IMR-90 (cell line): ENCODE data around the gene EPB41L1. TPM values are rescaled to one million over a fixed set of nuclear protein-coding genes. Genes with fewer than 3 reads are reported as not detected.

ENCODE experiments used
- ATAC-seq: fragments of 200-7000 bp; cut with Tn5 transposase; 2 replicates; pipeline ENCODE4 v1.9.1; 2020; ENCODE audit warnings: low read depth, mild to moderate bottlenecking, moderate library complexity
- BruUV-seq: library from RNA; stranded (reverse); fragments of 400-500 nt; replicated peaks from 2 replicates; lab custom pipeline; 2021; lab: Mats Ljungman, UMichigan
- CTCF ChIA-PET: fragments of 300-600 bp; formaldehyde crosslinking; extraction: SDS; loops from one replicate; lab custom pipeline; 2021; ENCODE audit warnings: antibody characterized with exemption; lab: Yijun Ruan, JAX
- POLR2A ChIA-PET: fragments of 300-600 bp; sonication (Branson Sonifier 250); formaldehyde crosslinking; loops from one replicate; lab custom pipeline; 2022; ENCODE audit warnings: antibody characterized with exemption; ENCODE audit not compliant: unreplicated experiment; lab: Charles Lee
- DNase-seq: peaks from one replicate; pipeline ENCODE4 v3.0.0; 2013
- H2AFZ ChIP-seq: replicated peaks from 2 replicates; pipeline ENCODE3; 2013; ENCODE audit warnings: low read length, mild to moderate bottlenecking; ENCODE audit not compliant: poor library complexity
- H2AK5ac ChIP-seq: 2 replicates; pipeline ENCODE4 v1.6.1; 2013; ENCODE audit warnings: low read depth, low read length, inconsistent platforms
- H2AK9ac ChIP-seq: replicated peaks from 2 replicates; pipeline ENCODE3; 2013; ENCODE audit warnings: mild to moderate bottlenecking, low read depth, low read length, moderate library complexity; ENCODE audit not compliant: poor library complexity
- H2BK120ac ChIP-seq: 2 replicates; pipeline ENCODE4 v1.6.1; 2013; ENCODE audit warnings: low read depth, low read length, inconsistent platforms
- H2BK15ac ChIP-seq: 3 replicates; pipeline ENCODE4 v1.6.1; 2013; ENCODE audit warnings: low read depth, low read length, inconsistent platforms
- H2BK20ac ChIP-seq: 2 replicates; pipeline ENCODE4 v1.6.1; 2013; ENCODE audit warnings: low read depth, mild to moderate bottlenecking, inconsistent platforms, low read length, moderate library complexity
- H2BK5ac ChIP-seq: 2 replicates; pipeline ENCODE4 v1.6.1; 2013; ENCODE audit warnings: mild to moderate bottlenecking, low read depth, low read length, inconsistent platforms; ENCODE audit not compliant: poor library complexity, severe bottlenecking
- H3K14ac ChIP-seq: replicated peaks from 2 replicates; pipeline ENCODE4 v1.6.1; 2013; ENCODE audit warnings: low read depth, low read length, inconsistent platforms
- H3K18ac ChIP-seq: 2 replicates; pipeline ENCODE4 v1.6.1; 2013; ENCODE audit warnings: low read depth, low read length, control low read depth
- H3K23ac ChIP-seq: 2 replicates; pipeline ENCODE4 v1.6.1; 2013; ENCODE audit warnings: low read depth, low read length, inconsistent platforms
- H3K27ac ChIP-seq: 2 replicates; pipeline ENCODE4 v1.5.1; 2013; ENCODE audit warnings: mild to moderate bottlenecking, control low read depth, low read length; ENCODE audit not compliant: insufficient read depth
- H3K27me3 ChIP-seq: 2 replicates; pipeline ENCODE4 v1.6.1; 2013; ENCODE audit warnings: low read length; ENCODE audit not compliant: control insufficient read depth, insufficient read depth
- H3K36me3 ChIP-seq: 2 replicates; pipeline ENCODE4 v1.6.1; 2013; ENCODE audit warnings: low read length, mixed read lengths; ENCODE audit not compliant: control insufficient read depth, insufficient read depth
- H3K4ac ChIP-seq: 2 replicates; pipeline ENCODE4 v1.6.1; 2013; ENCODE audit warnings: low read depth, low read length, inconsistent platforms
- H3K4me1 ChIP-seq: 2 replicates; pipeline ENCODE4 v1.6.1; 2013; ENCODE audit warnings: low read length, mixed read lengths; ENCODE audit not compliant: control insufficient read depth, insufficient read depth
- H3K4me2 ChIP-seq: 2 replicates; pipeline ENCODE4 v1.6.1; 2013; ENCODE audit warnings: low read depth, mild to moderate bottlenecking, control low read depth, low read length, moderate library complexity
- H3K4me3 ChIP-seq: 2 replicates; pipeline ENCODE4 v1.5.1; 2013; ENCODE audit warnings: low read depth, mild to moderate bottlenecking, control low read depth, low read length, moderate library complexity; ENCODE audit not compliant: insufficient read depth
- H3K56ac ChIP-seq: 2 replicates; pipeline ENCODE4 v1.6.1; 2013; ENCODE audit warnings: low read length, inconsistent platforms; ENCODE audit not compliant: insufficient read depth; ENCODE audit errors: extremely low read depth
- H3K79me1 ChIP-seq, 2 experiments: 2 replicates each; pipeline ENCODE4 v1.6.1; 2013; ENCODE audit warnings: low read length in 2 of 2, inconsistent platforms in 1 of 2, low read depth in 1 of 2
- H3K9ac ChIP-seq: 2 replicates; pipeline ENCODE4 v1.6.1; 2013; ENCODE audit warnings: low read depth, low read length, control low read depth
- H3K9me1 ChIP-seq: 2 replicates; pipeline ENCODE4 v1.6.1; 2013; ENCODE audit warnings: low read length, inconsistent platforms; ENCODE audit not compliant: insufficient read depth
- H3K9me3 ChIP-seq: 2 replicates; pipeline ENCODE4 v1.6.1; 2013; ENCODE audit warnings: low read length; ENCODE audit not compliant: control insufficient read depth, insufficient read depth
- H4K20me1 ChIP-seq: 2 replicates; pipeline ENCODE4 v1.6.1; 2013; ENCODE audit warnings: low read length, inconsistent platforms; ENCODE audit not compliant: insufficient read depth
- H4K5ac ChIP-seq: 2 replicates; pipeline ENCODE4 v1.6.1; 2013; ENCODE audit warnings: mild to moderate bottlenecking, low read depth, low read length, control low read depth
- H4K8ac ChIP-seq, 2 experiments: 2 replicates each; pipeline ENCODE4 v1.6.1; 2013; ENCODE audit warnings: low read depth in 2 of 2, low read length in 2 of 2, control low read depth in 1 of 2, inconsistent platforms in 1 of 2
- H4K91ac ChIP-seq: 2 replicates; pipeline ENCODE4 v1.6.1; 2013; ENCODE audit warnings: low read depth, low read length, inconsistent platforms; ENCODE audit not compliant: insufficient read depth
- MAZ ChIP-seq: IDR thresholded peaks from 2 replicates; pipeline ENCODE4 v1.6.1; 2012; ENCODE audit warnings: low read depth, mild to moderate bottlenecking, low read length, improper control_type of control experiment, moderate library complexity, borderline replicate concordance
- MXI1 ChIP-seq: IDR thresholded peaks from 2 replicates; pipeline ENCODE4 v1.6.1; 2012; ENCODE audit warnings: low read depth, mild to moderate bottlenecking, low read length, moderate library complexity, borderline replicate concordance
- RFX5 ChIP-seq: IDR thresholded peaks from 2 replicates; pipeline ENCODE4 v1.8.0; 2012; ENCODE audit warnings: low read depth, mild to moderate bottlenecking, low read length, moderate library complexity
- WGBS, 2 experiments: methylation state at CpG; one replicate each; pipeline versions ENCODE4 v1.1.5 to v1.1.7; 2013; ENCODE audit warnings: missing lambda C conversion rate in 2 of 2; ENCODE audit not compliant: insufficient read length in 1 of 2; ENCODE audit errors: extremely low coverage in 2 of 2; 5-methylcytosine and 5-hydroxymethylcytosine counted together
- dilution Hi-C: fragments of 300-500 bp; cut with HindIII; formaldehyde crosslinking; loops from one replicate; pipeline ENCODE4 v1.14.3; 2018; ENCODE audit warnings: low sequenced_read_pairs; ENCODE audit not compliant: unreplicated experiment
- in situ Hi-C: fragments of 300-500 bp; cut with MboI; formaldehyde crosslinking; loops from 3 replicates; pipeline ENCODE4 v1.14.3; 2019; ENCODE audit warnings: low sequenced_read_pairs, inconsistent platforms, mixed read lengths
- intact Hi-C: fragments of 100-400 bp; cut with micrococcal nuclease; formaldehyde crosslinking; loops from 2 replicates; pipeline ENCODE4 v1.10.0; 2022
- polyA plus RNA-seq, 3 experiments: library from polyadenylated mRNA; depleted of rRNA; stranded (reverse); fragments of >200 nt; gene quantifications; 2 replicates each; pipeline ENCODE4 v1.2.3, GENCODE V29; 2012; ENCODE audit warnings: low replicate concordance in 1 of 3
- total RNA-seq: library from RNA; depleted of rRNA; stranded (reverse); fragments of >200 nt; gene quantifications from 2 replicates; pipeline ENCODE4 v1.2.3, GENCODE V29; 2012

The EPB41L1 gene
- total and polyA plus RNA-seq, 2 of the 4 experiments (the other 2 are of a cell fraction): 12.5 to 33.7 TPM

- CTCF ChIA-PET: interaction anchor here (1.2 kb wide), 1 partner anchor 138 kb away, joined by 3 read pairs; no protein-coding TSS in a partner anchor
- ATAC-seq: no peak
- in situ Hi-C loops: loop anchor here (25.0 kb wide), 1 partner anchor 367 kb away; the partner anchor contains the start of gene PHF20
Observed at GRCh38 chr20:36129160-36129543, 25.4 kb upstream of the EPB41L1 start.

More at GRCh38 chr20:36129160-36129543, 25.4 kb upstream of the EPB41L1 start:
- no TSS peak for BruUV-seq
- no peak overlapping the region for H4K5ac ChIP-seq
- H3K9me3 ChIP-seq: no peaks in the 10 kb centered on the region
- H2AFZ ChIP-seq: no peak overlapping the region
- POLR2A ChIA-PET: no interaction called here
- H3K4me2 ChIP-seq: no peak overlapping the region
- no peak overlapping the region for H2BK20ac ChIP-seq
- TF ChIP-seq RFX5 (no peak), MAZ (no peak), MXI1 (no peak)
- intact Hi-C loops: no loop called here
- no peak overlapping the region for H2AK5ac ChIP-seq
- no peak overlapping the region for H2BK15ac ChIP-seq
- H3K4ac ChIP-seq: no peak overlapping the region
- H4K8ac ChIP-seq: no peak overlapping the region
- H4K91ac ChIP-seq: no peak overlapping the region
- no peaks in the 10 kb centered on the region for H3K27me3 ChIP-seq
- no peak for DNase-seq
- H3K18ac ChIP-seq: no peak overlapping the region
- H2BK5ac ChIP-seq: no peak overlapping the region
- H3K9me1 ChIP-seq: peaks cover 7% of the 10 kb centered on the region
- H2BK120ac ChIP-seq: no peak overlapping the region
- peaks cover 10% of the 10 kb centered on the region for H3K4me1 ChIP-seq
- no peak overlapping the region for H3K14ac ChIP-seq
- no peaks in the 10 kb centered on the region; the same call in 1 of the 2 replicates for H4K20me1 ChIP-seq
- H2AK9ac ChIP-seq: no peak overlapping the region
- no peak overlapping the region for H3K9ac ChIP-seq
- H3K27ac ChIP-seq: no peak overlapping the region
- 59% methylated on average over 4 of the region's 8 CpGs; no CpG with 5 or more reads in 1 of the 2 experiments for WGBS, 2 experiments
- dilution Hi-C loops: no loop called here
- H3K79me1 ChIP-seq: no peaks in the 10 kb centered on the region
- no peak overlapping the region for H3K56ac ChIP-seq
- no peaks in the 10 kb centered on the region for H3K36me3 ChIP-seq
- H3K23ac ChIP-seq: no peak overlapping the region
- no peak overlapping the region for H3K4me3 ChIP-seq
